ENCODE results near the gene SPACA1.

SPACA1 gene

GRCh38 chr6:88072462-88072861 is 24.8 kb downstream of the SPACA1 start:
- H3K36me3 ChIP-seq (replicated peaks), result no peaks in the 10 kb centered on the region
- H3K27ac ChIP-seq, result no peak overlapping the region
- DNase-seq, result no peak
- in situ Hi-C loops (cut with HindIII; ENCODE audit: low pct_ligation_motif_present, low sequenced_read_pairs), result no loop called here
- TF ChIP-seq CTCF (IDR thresholded peaks at IDR 0.05; ENCODE audit: low read depth, low read length, missing control alignments), result no peak
- no peaks in the 10 kb centered on the region for H3K27me3 ChIP-seq (replicated peaks)
- H3K4me3 ChIP-seq (ENCODE audit: low read depth, low read length), result no peak overlapping the region

GRCh38 chr6:88074791-88075190 is 27.1 kb downstream of the SPACA1 start:
- no peaks in the 10 kb centered on the region for H3K36me3 ChIP-seq (replicated peaks)
- no peak overlapping the region for H3K4me3 ChIP-seq (ENCODE audit: low read depth, low read length)
- no peak for TF ChIP-seq CTCF (IDR thresholded peaks at IDR 0.05; ENCODE audit: low read depth, low read length, missing control alignments)
- in situ Hi-C loops (cut with HindIII; ENCODE audit: low pct_ligation_motif_present, low sequenced_read_pairs), result no loop called here
- no peak overlapping the region for H3K27ac ChIP-seq
- DNase-seq, result no peak
- no peaks in the 10 kb centered on the region for H3K27me3 ChIP-seq (replicated peaks)

- in situ Hi-C loops (cut with HindIII; ENCODE audit: low pct_ligation_motif_present, low sequenced_read_pairs), result no loop called here
- no peaks in the 10 kb centered on the region for H3K27me3 ChIP-seq (replicated peaks)
- no peaks in the 10 kb centered on the region for H3K36me3 ChIP-seq (replicated peaks)
- no peak overlapping the region for H3K4me3 ChIP-seq (ENCODE audit: low read depth, low read length)
- TF ChIP-seq CTCF (IDR thresholded peaks at IDR 0.05; ENCODE audit: low read depth, low read length, missing control alignments), result no peak
- no peak overlapping the region for H3K27ac ChIP-seq
- DNase-seq, result no peak
Observed at GRCh38 chr6:88077305-88077704, 29.7 kb downstream of the SPACA1 start.

- H3K27me3 ChIP-seq (replicated peaks), result no peaks in the 10 kb centered on the region
- DNase-seq, result no peak
- no peak for TF ChIP-seq CTCF (IDR thresholded peaks at IDR 0.05; ENCODE audit: low read depth, low read length, missing control alignments)
- in situ Hi-C loops (cut with HindIII; ENCODE audit: low pct_ligation_motif_present, low sequenced_read_pairs), result no loop called here
- no peak overlapping the region for H3K27ac ChIP-seq
- H3K36me3 ChIP-seq (replicated peaks), result no peaks in the 10 kb centered on the region
- no peak overlapping the region for H3K4me3 ChIP-seq (ENCODE audit: low read depth, low read length)
Observed at GRCh38 chr6:88086792-88087191, 39.2 kb downstream of the SPACA1 start.

GRCh38 chr6:88089708-88090107 is 42.1 kb downstream of the SPACA1 start:
- no peaks in the 10 kb centered on the region for H3K27me3 ChIP-seq (replicated peaks)
- TF ChIP-seq CTCF (IDR thresholded peaks at IDR 0.05; ENCODE audit: low read depth, low read length, missing control alignments), result no peak
- H3K36me3 ChIP-seq (replicated peaks), result no peaks in the 10 kb centered on the region
- in situ Hi-C loops (cut with HindIII; ENCODE audit: low pct_ligation_motif_present, low sequenced_read_pairs), result no loop called here
- no peak overlapping the region for H3K27ac ChIP-seq
- DNase-seq, result no peak
- H3K4me3 ChIP-seq (ENCODE audit: low read depth, low read length), result no peak overlapping the region

GRCh38 chr6:88105741-88106340 is 58.2 kb downstream of the SPACA1 start:
- peak; percentile 28 for DNase-seq
- no peaks in the 10 kb centered on the region for H3K27me3 ChIP-seq (replicated peaks)
- H3K36me3 ChIP-seq (replicated peaks), result no peaks in the 10 kb centered on the region
- no peak for TF ChIP-seq CTCF (IDR thresholded peaks at IDR 0.05; ENCODE audit: low read depth, low read length, missing control alignments)
- in situ Hi-C loops (cut with HindIII; ENCODE audit: low pct_ligation_motif_present, low sequenced_read_pairs), result no loop called here
- H3K4me3 ChIP-seq (ENCODE audit: low read depth, low read length), result no peak overlapping the region
- no peak overlapping the region for H3K27ac ChIP-seq
